B cell (primary cell): ENCODE measurements around the gene SH3GL1. TPM values are rescaled to one million over a fixed set of nuclear protein-coding genes. Genes with fewer than 3 reads are reported as not detected.

Experiments used
- ATAC-seq: fragments of 200-7000 bp; cut with Tn5 transposase; one replicate; pipeline ENCODE4 v1.10.0; 2021; ENCODE audit warnings: low read depth, mild to moderate bottlenecking, moderate number of reproducible peaks, moderate library complexity
- CTCF ChIA-PET: fragments of 350-600 bp; sonication (Branson Sonifier 250); formaldehyde crosslinking; loops from one replicate; lab custom pipeline; 2021; ENCODE audit warnings: antibody characterized with exemption, inconsistent platforms; lab: Charles Lee
- POLR2A ChIA-PET: fragments of 350-600 bp; sonication (Branson Sonifier 250); formaldehyde crosslinking; loops from one replicate; lab custom pipeline; 2021; ENCODE audit warnings: antibody characterized with exemption; lab: Charles Lee
- DNase-seq: peaks from one replicate; pipeline ENCODE4 v3.0.0; 2013
- H2AFZ ChIP-seq: 2 replicates; pipeline ENCODE4 v1.6.1; 2012; ENCODE audit warnings: mild to moderate bottlenecking, low read depth, low read length; ENCODE audit not compliant: insufficient read depth, poor library complexity, severe bottlenecking
- H3K27ac ChIP-seq, 2 donors: 1 replicate in 1 of 2; 2 replicates in 1 of 2; pipeline ENCODE4 v1.5.1; 2012 to 2013; ENCODE audit warnings: low read length in 2 of 2, mild to moderate bottlenecking in 2 of 2, moderate library complexity in 1 of 2
- H3K27me3 ChIP-seq, 4 experiments: fragments of 200-600 bp in 1 of 4; sonication (generic) in 1 of 4; replicated peaks in 1 of 4; 1 replicate in 2 of 4; 2 replicates in 2 of 4; pipeline versions ENCODE4 v1.6.1 to v1.7.0; 2013 to 2016; ENCODE audit warnings: low read length in 3 of 4, mild to moderate bottlenecking in 2 of 4, mixed read lengths in 1 of 4, moderate library complexity in 1 of 4; ENCODE audit not compliant: insufficient read depth in 4 of 4, control insufficient read depth in 3 of 4; ENCODE audit errors: control extremely low read depth in 1 of 4
- H3K36me3 ChIP-seq, 2 experiments: replicated peaks in 1 of 2; 1 replicate in 1 of 2; 2 replicates in 1 of 2; pipeline versions ENCODE4 v1.6.1 to v1.7.1; 2013; ENCODE audit warnings: low read length in 1 of 2; ENCODE audit not compliant: insufficient read depth in 2 of 2, control insufficient read depth in 1 of 2; ENCODE audit errors: control extremely low read depth in 1 of 2, extremely low read depth in 1 of 2
- H3K4me1 ChIP-seq, 2 donors: fragments of 200-600 bp in 1 of 2; sonication (generic) in 1 of 2; 1 replicate in 1 of 2; 2 replicates in 1 of 2; pipeline versions ENCODE4 v1.5.1 to v1.6.1; 2013 to 2017; ENCODE audit warnings: low read length in 2 of 2; ENCODE audit not compliant: control insufficient read depth in 2 of 2, insufficient read depth in 2 of 2
- H3K4me2 ChIP-seq: replicated peaks from 2 replicates; pipeline ENCODE3; 2012; ENCODE audit warnings: mild to moderate bottlenecking, low read depth, low read length; ENCODE audit not compliant: poor library complexity, severe bottlenecking
- H3K4me3 ChIP-seq, 5 experiments: fragments of 200-600 bp in 1 of 5; sonication (generic) in 1 of 5; 1 replicate in 3 of 5; 2 replicates in 2 of 5; pipeline versions ENCODE4 v1.5.1 to v1.7.0; 2011 to 2016; ENCODE audit warnings: low read length in 4 of 5, mild to moderate bottlenecking in 4 of 5, low read depth in 2 of 5, control low read depth in 1 of 5, moderate library complexity in 1 of 5; ENCODE audit not compliant: insufficient read depth in 1 of 5; ENCODE audit errors: control extremely low read depth in 1 of 5, extremely low read depth in 1 of 5
- H3K79me2 ChIP-seq: fragments of 200-600 bp; sonication (generic); one replicate; pipeline ENCODE4 v1.6.0; 2016; ENCODE audit warnings: low read length; ENCODE audit not compliant: control insufficient read depth, insufficient read depth
- H3K9ac ChIP-seq: fragments of 200-600 bp; sonication (generic); 2 replicates; pipeline ENCODE4 v1.6.1; 2017; ENCODE audit warnings: mild to moderate bottlenecking, low read length, moderate library complexity
- H3K9me3 ChIP-seq, 3 donors: one replicate each; pipeline versions ENCODE4 v1.6.1 to v1.7.1; 2013; ENCODE audit warnings: low read length in 2 of 3; ENCODE audit not compliant: control insufficient read depth in 2 of 3, insufficient read depth in 1 of 3; ENCODE audit errors: control extremely low read depth in 1 of 3
- H4K20me1 ChIP-seq: 2 replicates; pipeline ENCODE4 v1.6.0; 2012; ENCODE audit warnings: mild to moderate bottlenecking, low read length; ENCODE audit not compliant: insufficient read depth, control insufficient read depth, poor library complexity, severe bottlenecking
- H3K27ac Mint-ChIP-seq: one replicate; pipeline ENCODE4 v1.8.0; 2021; ENCODE audit warnings: mixed read lengths
- H3K27me3 Mint-ChIP-seq: one replicate; pipeline ENCODE4 v1.8.0; 2021; ENCODE audit warnings: mixed read lengths
- H3K4me1 Mint-ChIP-seq: one replicate; pipeline ENCODE4 v1.8.0; 2021; ENCODE audit warnings: mixed read lengths
- H3K4me3 Mint-ChIP-seq: one replicate; pipeline ENCODE4 v1.8.0; 2021; ENCODE audit warnings: mixed read lengths
- H3K9me3 Mint-ChIP-seq: one replicate; pipeline ENCODE4 v1.8.0; 2022; ENCODE audit warnings: mixed read lengths; ENCODE audit not compliant: insufficient read depth
- CTCF ChIP-seq: fragments of 200-600 bp; IDR thresholded peaks from one replicate; pipeline ENCODE4 v1.8.0; 2022; ENCODE audit warnings: antibody characterized with exemption, mild to moderate bottlenecking
- EZH2 ChIP-seq: IDR thresholded peaks from 2 replicates; pipeline ENCODE4 v1.6.1; 2012; ENCODE audit warnings: borderline replicate concordance, low read depth, mild to moderate bottlenecking, moderate library complexity, low read length; ENCODE audit not compliant: insufficient read depth, poor library complexity, severe bottlenecking
- WGBS: methylation state at CpG from one replicate; pipeline ENCODE4 v1.1.5; 2013; ENCODE audit warnings: missing lambda C conversion rate; ENCODE audit not compliant: insufficient coverage; 5-methylcytosine and 5-hydroxymethylcytosine counted together
- intact Hi-C: fragments of 100-400 bp; cut with micrococcal nuclease; formaldehyde crosslinking; loops from one replicate; pipeline ENCODE4 v1.10.0; 2022
- polyA plus RNA-seq: library from polyadenylated mRNA; depleted of rRNA; stranded (reverse); fragments of >200 nt; gene quantifications from 2 replicates; pipeline ENCODE4 v1.2.3, GENCODE V29; 2012
- total RNA-seq, 2 donors: library from RNA; stranded (reverse); fragments of 120-200 nt in 1 of 2; gene quantifications; 1 replicate in 1 of 2; 2 replicates in 1 of 2; pipeline versions ENCODE4 v1.2.3 to v1.2.4, GENCODE V29; 2013 to 2022

SH3GL1 gene
- total and polyA plus RNA-seq, 2 donors (not counting 1 experiment from before 2014, with no cell fraction given), result 37.2 to 42.4 TPM

DNA sequence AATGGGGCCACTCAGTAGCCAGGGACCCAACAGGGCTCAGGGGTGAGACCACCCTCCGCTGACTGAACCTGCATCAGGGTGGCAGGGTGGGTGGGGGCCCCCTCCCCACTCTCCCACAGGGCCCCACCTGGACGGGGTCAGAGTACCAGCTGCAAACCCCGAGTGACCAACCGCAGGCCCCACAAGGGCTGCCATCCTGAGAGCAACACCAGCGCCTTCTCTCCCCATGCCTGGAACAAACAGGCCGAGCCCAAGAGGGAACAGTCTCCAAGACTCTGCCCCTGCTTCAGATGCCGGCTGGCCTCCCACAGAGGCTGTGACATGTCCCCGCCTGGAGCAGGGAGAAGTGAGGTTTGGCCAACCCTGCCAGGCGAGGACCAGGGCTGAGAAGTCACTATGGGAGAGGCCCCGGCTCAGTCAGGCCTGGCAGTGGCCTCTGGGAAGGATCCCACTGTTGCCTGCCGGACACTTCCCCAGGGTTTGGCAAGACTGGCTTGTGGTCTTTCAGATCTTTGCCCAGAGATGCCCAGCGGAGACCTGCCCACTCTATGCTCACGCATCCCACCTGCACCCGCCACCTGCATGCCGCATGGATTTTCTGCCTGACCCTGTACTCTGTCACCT lies 29.8 kb downstream of the SH3GL1 start:
- peaks cover 55% of the 10 kb centered on the region for H4K20me1 ChIP-seq

More for the DNA sequence above, 29.8 kb downstream of the SH3GL1 start:
- H3K9me3 ChIP-seq, result no peaks in the 10 kb centered on the region
- TF ChIP-seq EZH2 (no peak), CTCF (no peak)
- Mint-ChIP-seq H3K27me3 (no peaks in the 10 kb centered on the region), H3K9me3 (no peaks in the 10 kb centered on the region), H3K4me1 (peaks cover 68% of the 10 kb centered on the region), H3K4me3 (peak overlapping the region; percentile 83), H3K27ac (peak overlapping the region; percentile 96)
- H2AFZ ChIP-seq, result no peak overlapping the region
- ATAC-seq (no peak), DNase-seq (peak; percentile 26)
- POLR2A ChIA-PET, result interaction anchor here (0.7 to 1.0 kb wide), 3 partner anchors 30 to 101 kb away, joined by 3 to 5 read pairs (median 4); partner anchors contain the start of genes CHAF1A and SH3GL1
- H3K27ac ChIP-seq, result peak overlapping the region; percentile 84 to 95
- H3K4me1 ChIP-seq, result peaks cover 75 to 83% of the 10 kb centered on the region in 2 donors
- peak overlapping the region; percentile 96 for H3K4me2 ChIP-seq
- intact Hi-C loops, result loop anchor here (1.0 kb wide), 2 partner anchors 30 to 101 kb away; partner anchors contain the start of gene SH3GL1
- H3K79me2 ChIP-seq, result peaks cover 49% of the 10 kb centered on the region
- peaks cover 0 to 16% of the 10 kb centered on the region in 2 experiments for H3K36me3 ChIP-seq
- H3K9ac ChIP-seq, result peak overlapping the region; percentile 67
- CTCF ChIA-PET, result interaction anchor here (0.8 to 1.8 kb wide), 12 partner anchors 8 to 101 kb away, joined by 3 to 11 read pairs (median 4); partner anchors contain the start of genes CHAF1A, HDGFL2 and SH3GL1
- no peaks in the 10 kb centered on the region for H3K27me3 ChIP-seq
- 78% methylated on average over 14 of the region's 15 CpGs for WGBS
- H3K4me3 ChIP-seq, result peak overlapping the region in 4 of 5 experiments; percentile 40 to 68 (median 50)
